Measurements from ENCODE around the gene RPS10.

Gene RPS10

GRCh38 chr6:34425498-34426410 lies at the start of gene RPS10:
TSS of gene RPS10 (minus strand) at chr6:34426069. CDS start at chr6:34425221, 848 bp downstream.
- no peaks in the 10 kb centered on the region for H3K9me3 ChIP-seq (ENCODE audit: insufficient read depth, low read length)
- H3K4me2 ChIP-seq (ENCODE audit: low read depth, low read length, poor library complexity, severe bottlenecking) = peak within 1 kb of the TSS; percentile 73
- peak within 1 kb of the TSS; percentile 81 for H3K9ac ChIP-seq (ENCODE audit: low read length)
- H3F3A ChIP-seq (ENCODE audit: insufficient read depth) = peaks cover 20% of the 10 kb centered on the region
- no peaks in the 10 kb centered on the region for H3K27me3 ChIP-seq (ENCODE audit: low read length)
- no peak for TF ChIP-seq EZH2phosphoT487 (conservative IDR thresholded peaks at IDR 0.05; ENCODE audit: low read length)
- TF ChIP-seq CTCF (IDR thresholded peaks at IDR 0.05; ENCODE audit: insufficient read depth, low read length, poor library complexity, severe bottlenecking) = no peak
- peaks cover 44% of the 10 kb centered on the region for H3K36me3 ChIP-seq (ENCODE audit: low read length)
- H4K20me1 ChIP-seq (ENCODE audit: low read depth, low read length) = peaks cover 9% of the 10 kb centered on the region; the same call in 1 of the 2 replicates
- peak within 1 kb of the TSS; percentile 79 for H2AFZ ChIP-seq (ENCODE audit: low read depth, low read length, severe bottlenecking)
- peaks cover 48% of the 10 kb centered on the region for H3K79me2 ChIP-seq (ENCODE audit: insufficient read depth, low read length)
- H3K9me2 ChIP-seq (replicated peaks; ENCODE audit: insufficient read depth, low read length) = no peaks in the 10 kb centered on the region
- peak within 1 kb of the TSS; percentile 67 for H3K4me3 ChIP-seq (ENCODE audit: insufficient read depth, low read length, poor library complexity, severe bottlenecking)
- peak within 1 kb of the TSS; percentile 55 for H3K27ac ChIP-seq (ENCODE audit: low read depth, low read length)

- TF ChIP-seq CTCF (IDR thresholded peaks at IDR 0.05; ENCODE audit: insufficient read depth, low read length, poor library complexity, severe bottlenecking) (no peak), EZH2phosphoT487 (conservative IDR thresholded peaks at IDR 0.05; ENCODE audit: low read length) (no peak)
- H3K27me3 ChIP-seq (ENCODE audit: low read length) = no peaks in the 10 kb centered on the region
Measured at GRCh38 chr6:34475238-34475682, 49.4 kb upstream of the RPS10 start.

GRCh38 chr6:34474754-34475153 lies 48.9 kb upstream of the RPS10 start:
- no peak overlapping the region for H3K4me2 ChIP-seq (ENCODE audit: low read depth, low read length, poor library complexity, severe bottlenecking)
- no peaks in the 10 kb centered on the region for H3F3A ChIP-seq (ENCODE audit: insufficient read depth)
- H3K9me2 ChIP-seq (replicated peaks; ENCODE audit: insufficient read depth, low read length) = no peaks in the 10 kb centered on the region
- no peak for TF ChIP-seq EZH2phosphoT487 (conservative IDR thresholded peaks at IDR 0.05; ENCODE audit: low read length)
- no peak for TF ChIP-seq CTCF (IDR thresholded peaks at IDR 0.05; ENCODE audit: insufficient read depth, low read length, poor library complexity, severe bottlenecking)
- H3K27me3 ChIP-seq (ENCODE audit: low read length) = no peaks in the 10 kb centered on the region
- no peak overlapping the region for H2AFZ ChIP-seq (ENCODE audit: low read depth, low read length, severe bottlenecking)
- H3K79me2 ChIP-seq (ENCODE audit: insufficient read depth, low read length) = peaks cover 7% of the 10 kb centered on the region; the same call in 1 of the 2 replicates
- no peak overlapping the region for H3K27ac ChIP-seq (ENCODE audit: low read depth, low read length)
- no peak overlapping the region for H3K4me3 ChIP-seq (ENCODE audit: insufficient read depth, low read length, poor library complexity, severe bottlenecking)
- no peaks in the 10 kb centered on the region for H4K20me1 ChIP-seq (ENCODE audit: low read depth, low read length)
- H3K36me3 ChIP-seq (ENCODE audit: low read length) = no peaks in the 10 kb centered on the region
- no peaks in the 10 kb centered on the region for H3K9me3 ChIP-seq (ENCODE audit: insufficient read depth, low read length)
- no peak overlapping the region for H3K9ac ChIP-seq (ENCODE audit: low read length)

More at GRCh38 chr6:34475238-34475682, 49.4 kb upstream of the RPS10 start:
- no peaks in the 10 kb centered on the region for H3K9me2 ChIP-seq (replicated peaks; ENCODE audit: insufficient read depth, low read length)
- no peaks in the 10 kb centered on the region for H3F3A ChIP-seq (ENCODE audit: insufficient read depth)
- H3K9ac ChIP-seq (ENCODE audit: low read length) = no peak overlapping the region
- no peak overlapping the region for H3K27ac ChIP-seq (ENCODE audit: low read depth, low read length)
- no peaks in the 10 kb centered on the region for H4K20me1 ChIP-seq (ENCODE audit: low read depth, low read length)
- no peak overlapping the region for H2AFZ ChIP-seq (ENCODE audit: low read depth, low read length, severe bottlenecking)
- H3K79me2 ChIP-seq (ENCODE audit: insufficient read depth, low read length) = 0 out of 2 replicates have a peak, but pooled peaks cover 5% of the 10 kb centered on the region
- no peak overlapping the region for H3K4me2 ChIP-seq (ENCODE audit: low read depth, low read length, poor library complexity, severe bottlenecking)
- H3K9me3 ChIP-seq (ENCODE audit: insufficient read depth, low read length) = no peaks in the 10 kb centered on the region
- H3K4me3 ChIP-seq (ENCODE audit: insufficient read depth, low read length, poor library complexity, severe bottlenecking) = no peak overlapping the region
- no peaks in the 10 kb centered on the region for H3K36me3 ChIP-seq (ENCODE audit: low read length)

Data from SU-DHL-6 (cell line).